Renal cortex interstitium (tissue), 15 donors: ENCODE data around the gene MS4A4A. TPM values are rescaled to one million over a fixed set of nuclear protein-coding genes. Genes with fewer than 3 reads are reported as not detected.

Experiments used
- DNase-seq, 11 donors: peaks; one replicate each; pipeline ENCODE4 v3.0.0-alpha.2; 2013; ENCODE audit warnings: low read depth in 9 of 11, low spot score in 4 of 11; ENCODE audit errors: extremely low read depth in 1 of 11
- long read RNA-seq, 16 experiments: transcript quantifications; one replicate each; lab custom pipeline, GENCODE V29; 2026
- polyA plus RNA-seq, 3 donors: library from polyadenylated mRNA; unstranded; fragments of 120-200 nt; gene quantifications; one replicate each; pipeline ENCODE4 v1.2.1, GENCODE V29; 2013; ENCODE audit not compliant: insufficient read length in 3 of 3

MS4A4A gene
- polyA plus RNA-seq = 10 to 100 TPM in 1 of 3 donors, 1 to 10 TPM in 2; 7.5 to 10.1 (median 8.0) TPM
- long read RNA-seq, donor 1 = 0 reads
- long read RNA-seq, donor 2, partial matches to known transcripts = 0 of 3 reads
- long read RNA-seq, donor 2, other reads (novel, unspliced or antisense) = 0 of 3 reads
- long read RNA-seq, donor 3, partial matches to known transcripts = 0 of 2 reads
- long read RNA-seq, donor 3, other reads (novel, unspliced or antisense) = 0 of 2 reads
- long read RNA-seq, donor 4, partial matches to known transcripts = 0 of 2 reads
- long read RNA-seq, donor 4, other reads (novel, unspliced or antisense) = 0 of 2 reads
- long read RNA-seq, donor 5 = 0 reads
- long read RNA-seq, donor 6, partial matches to known transcripts = 0 of 3 reads
- long read RNA-seq, donor 6, other reads (novel, unspliced or antisense) = 0 of 3 reads
- long read RNA-seq, donor 7, transcript MS4A4A-201 (7 exons, 1,604 nt) = major isoform, 8 of 8 reads
- long read RNA-seq, donor 7, partial matches to known transcripts = 0 of 8 reads
- long read RNA-seq, donor 7, other reads (novel, unspliced or antisense) = 0 of 8 reads
- long read RNA-seq, donor 8, partial matches to known transcripts = 8 of 15 reads
- long read RNA-seq, donor 8, other reads (novel, unspliced or antisense) = 0 of 15 reads
- long read RNA-seq, donor 9, partial matches to known transcripts = 0 of 1 reads
- long read RNA-seq, donor 9, other reads (novel, unspliced or antisense) = 0 of 1 reads
- long read RNA-seq, donor 10, partial matches to known transcripts = 0 of 3 reads
- long read RNA-seq, donor 10, other reads (novel, unspliced or antisense) = 0 of 3 reads
- long read RNA-seq, donor 11, partial matches to known transcripts = 0 of 1 reads
- long read RNA-seq, donor 11, other reads (novel, unspliced or antisense) = 0 of 1 reads
- long read RNA-seq, donor 12 = 0 reads
- long read RNA-seq, donor 13 = 0 reads
- long read RNA-seq, donor 14, partial matches to known transcripts = 0 of 4 reads
- long read RNA-seq, donor 14, other reads (novel, unspliced or antisense) = 0 of 4 reads
- long read RNA-seq, donor 15, partial matches to known transcripts = 0 of 1 reads
- long read RNA-seq, donor 15, other reads (novel, unspliced or antisense) = 0 of 1 reads
- long read RNA-seq, donor 16, partial matches to known transcripts = 0 of 2 reads
- long read RNA-seq, donor 16, other reads (novel, unspliced or antisense) = 0 of 2 reads

- DNase-seq = no peak
These were observed at the start of gene MS4A4A for GRCh38 chr11:60280412-60280811. Gene MS4A4A, plus strand, starts transcription at chr11:60280666. Its CDS starts 10 bp downstream, at chr11:60280676.

- no peak for DNase-seq
These were observed 49.8 kb upstream of the MS4A4A start for GRCh38 chr11:60230681-60231080.

GRCh38 chr11:60235321-60235720 is 45.1 kb upstream of the MS4A4A start:
- no peak for DNase-seq

- DNase-seq = no peak
These were observed 39.8 kb upstream of the MS4A4A start for GRCh38 chr11:60240662-60241061.

GRCh38 chr11:60241786-60242185 is 38.7 kb upstream of the MS4A4A start:
- no peak for DNase-seq

GRCh38 chr11:60242740-60243239 is 37.7 kb upstream of the MS4A4A start, which contains the start of gene MS4A4E:
Gene MS4A4E, minus strand, starts transcription at chr11:60243137. Its CDS starts 13,082 bp downstream, at chr11:60230055.
- no peak for DNase-seq

- peak in 6 of 11 donors; percentile 1 to 47 (median 22) for DNase-seq
These were observed 28.8 kb upstream of the MS4A4A start for GRCh38 chr11:60251485-60252212.

GRCh38 chr11:60252213-60253108 is 28.0 kb upstream of the MS4A4A start:
- DNase-seq = no peak

- no peak for DNase-seq
These were observed 22.3 kb upstream of the MS4A4A start for GRCh38 chr11:60257956-60258722.

- DNase-seq = no peak
These were observed 19.5 kb upstream of the MS4A4A start for GRCh38 chr11:60261014-60261413.

GRCh38 chr11:60263402-60263801 is 17.1 kb upstream of the MS4A4A start:
- DNase-seq = no peak

GRCh38 chr11:60264644-60265043 is 15.8 kb upstream of the MS4A4A start:
- no peak for DNase-seq

GRCh38 chr11:60265373-60266214 is 14.9 kb upstream of the MS4A4A start:
- peak in 6 of 11 donors; percentile 4 to 37 (median 11) for DNase-seq

GRCh38 chr11:60274416-60274815 is 6.0 kb upstream of the MS4A4A start:
- DNase-seq = no peak

- no peak for DNase-seq
These were observed 1.0 kb downstream of the MS4A4A start for GRCh38 chr11:60281485-60281884.

- DNase-seq = no peak
These were observed 1.8 kb downstream of the MS4A4A start for GRCh38 chr11:60282286-60282685.
